ENCODE data around the gene GLOD5.

The GLOD5 gene

GRCh38 chrX:48720577-48721250, 40.8 kb upstream of the GLOD5 start:
- Histone ChIP-seq H3K9ac (ENCODE audit: insufficient read length, low read depth) (no peak overlapping the region), H3K4me1 (ENCODE audit: insufficient read depth, insufficient read length) (no peaks in the 10 kb centered on the region), H3K4me3 (ENCODE audit: insufficient read length, low read depth) (no peak overlapping the region), H3K9me3 (ENCODE audit: insufficient read depth, low read length) (no peaks in the 10 kb centered on the region), H3K27me3 (ENCODE audit: insufficient read depth, insufficient read length) (no peaks in the 10 kb centered on the region), H3K36me3 (ENCODE audit: insufficient read depth, insufficient read length, low read length) (no peaks in the 10 kb centered on the region)
- no peak for DNase-seq (ENCODE audit: low read depth, low spot score)
- no peak for TF ChIP-seq ZNF274 (IDR thresholded peaks at IDR 0.05; ENCODE audit: low read depth, low read length)
- TF ChIP-seq SUZ12 (IDR thresholded peaks at IDR 0.05; ENCODE audit: extremely low read depth, insufficient read depth, insufficient read length), result no peak
- no peak for TF ChIP-seq YY1 (IDR thresholded peaks at IDR 0.05; ENCODE audit: insufficient read depth, insufficient read length)

DNA sequence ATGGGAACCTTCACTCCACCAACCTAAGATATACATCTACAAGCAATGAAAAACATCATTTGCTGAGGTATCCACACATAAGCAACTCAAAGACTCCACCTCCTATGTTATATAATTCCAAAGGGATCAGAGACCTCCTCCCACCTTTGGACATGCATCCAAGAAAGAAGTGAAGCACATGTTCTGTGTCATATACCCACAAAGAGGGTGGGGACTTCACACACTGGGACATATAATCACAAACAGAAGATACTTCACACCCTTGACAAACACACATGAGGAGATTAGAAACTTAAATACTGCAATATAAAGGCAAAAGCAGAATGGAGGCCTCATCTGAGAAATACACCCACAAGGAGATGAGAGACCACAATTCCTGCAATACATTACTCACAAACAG, 39.6 kb upstream of the GLOD5 start:
- Histone ChIP-seq H3K4me1 (ENCODE audit: insufficient read depth, insufficient read length) (no peaks in the 10 kb centered on the region), H3K4me3 (ENCODE audit: insufficient read length, low read depth) (no peak overlapping the region), H3K27me3 (ENCODE audit: insufficient read depth, insufficient read length) (no peaks in the 10 kb centered on the region), H3K9me3 (ENCODE audit: insufficient read depth, low read length) (no peaks in the 10 kb centered on the region), H3K36me3 (ENCODE audit: insufficient read depth, insufficient read length, low read length) (no peaks in the 10 kb centered on the region), H3K9ac (ENCODE audit: insufficient read length, low read depth) (no peak overlapping the region)
- DNase-seq (ENCODE audit: low read depth, low spot score), result no peak
- no peak for TF ChIP-seq ZNF274 (IDR thresholded peaks at IDR 0.05; ENCODE audit: low read depth, low read length)
- TF ChIP-seq SUZ12 (IDR thresholded peaks at IDR 0.05; ENCODE audit: extremely low read depth, insufficient read depth, insufficient read length), result no peak
- no peak for TF ChIP-seq YY1 (IDR thresholded peaks at IDR 0.05; ENCODE audit: insufficient read depth, insufficient read length)

- no peak overlapping the region for H3K4me3 ChIP-seq (ENCODE audit: insufficient read length, low read depth)
Observed at GRCh38 chrX:48726596-48726995, 35.0 kb upstream of the GLOD5 start.

DNA sequence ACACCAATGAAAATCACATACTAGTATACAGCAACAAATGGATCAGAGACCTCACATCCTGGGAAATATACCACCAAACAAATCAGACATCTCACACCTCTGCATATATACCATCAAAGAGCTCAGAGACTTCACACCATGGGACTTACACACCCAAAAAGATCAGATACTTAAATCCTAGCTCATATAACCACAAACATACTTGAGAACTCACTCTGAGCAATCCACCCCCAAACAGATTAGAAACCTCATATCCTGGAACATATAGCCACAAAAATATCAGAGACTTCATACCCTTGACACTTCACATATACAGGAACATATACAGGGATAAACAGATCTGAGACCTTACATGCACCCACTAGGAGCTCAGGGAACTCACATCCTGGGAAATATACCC, 32.9 kb upstream of the GLOD5 start:
- Histone ChIP-seq H3K9ac (ENCODE audit: insufficient read length, low read depth) (no peak overlapping the region), H3K36me3 (ENCODE audit: insufficient read depth, insufficient read length, low read length) (no peaks in the 10 kb centered on the region), H3K27me3 (ENCODE audit: insufficient read depth, insufficient read length) (no peaks in the 10 kb centered on the region), H3K9me3 (ENCODE audit: insufficient read depth, low read length) (0 out of 2 replicates have a peak, but pooled peaks cover 5% of the 10 kb centered on the region), H3K4me3 (ENCODE audit: insufficient read length, low read depth) (no peak overlapping the region), H3K4me1 (ENCODE audit: insufficient read depth, insufficient read length) (no peaks in the 10 kb centered on the region)
- no peak for TF ChIP-seq SUZ12 (IDR thresholded peaks at IDR 0.05; ENCODE audit: extremely low read depth, insufficient read depth, insufficient read length)
- TF ChIP-seq ZNF274 (IDR thresholded peaks at IDR 0.05; ENCODE audit: low read depth, low read length), result no peak
- no peak for TF ChIP-seq YY1 (IDR thresholded peaks at IDR 0.05; ENCODE audit: insufficient read depth, insufficient read length)
- DNase-seq (ENCODE audit: low read depth, low spot score), result no peak

More at GRCh38 chrX:48726596-48726995, 35.0 kb upstream of the GLOD5 start:
- Histone ChIP-seq H3K36me3 (ENCODE audit: insufficient read depth, insufficient read length, low read length) (no peaks in the 10 kb centered on the region), H3K27me3 (ENCODE audit: insufficient read depth, insufficient read length) (no peaks in the 10 kb centered on the region), H3K9ac (ENCODE audit: insufficient read length, low read depth) (no peak overlapping the region), H3K9me3 (ENCODE audit: insufficient read depth, low read length) (0 out of 2 replicates have a peak, but pooled peaks cover 5% of the 10 kb centered on the region), H3K4me1 (ENCODE audit: insufficient read depth, insufficient read length) (no peaks in the 10 kb centered on the region)
- TF ChIP-seq ZNF274 (IDR thresholded peaks at IDR 0.05; ENCODE audit: low read depth, low read length), result no peak
- TF ChIP-seq SUZ12 (IDR thresholded peaks at IDR 0.05; ENCODE audit: extremely low read depth, insufficient read depth, insufficient read length), result no peak
- TF ChIP-seq YY1 (IDR thresholded peaks at IDR 0.05; ENCODE audit: insufficient read depth, insufficient read length), result no peak
- no peak for DNase-seq (ENCODE audit: low read depth, low spot score)

- H3K9me3 ChIP-seq (ENCODE audit: insufficient read depth, low read length), result no peaks in the 10 kb centered on the region
- no peak for TF ChIP-seq SUZ12 (IDR thresholded peaks at IDR 0.05; ENCODE audit: extremely low read depth, insufficient read depth, insufficient read length)
- TF ChIP-seq YY1 (IDR thresholded peaks at IDR 0.05; ENCODE audit: insufficient read depth, insufficient read length), result no peak
- no peak for TF ChIP-seq ZNF274 (IDR thresholded peaks at IDR 0.05; ENCODE audit: low read depth, low read length)
- H3K9ac ChIP-seq (ENCODE audit: insufficient read length, low read depth), result peak overlapping the region; percentile 29
- no peaks in the 10 kb centered on the region for H3K36me3 ChIP-seq (ENCODE audit: insufficient read depth, insufficient read length, low read length)
- no peak for DNase-seq (ENCODE audit: low read depth, low spot score)
- H3K27me3 ChIP-seq (ENCODE audit: insufficient read depth, insufficient read length), result no peaks in the 10 kb centered on the region
- H3K4me3 ChIP-seq (ENCODE audit: insufficient read length, low read depth), result no peak overlapping the region
- peaks cover 3% of the 10 kb centered on the region for H3K4me1 ChIP-seq (ENCODE audit: insufficient read depth, insufficient read length)
Observed at GRCh38 chrX:48736303-48736702, 25.2 kb upstream of the GLOD5 start.

- peak overlapping the region; percentile 29 for H3K9ac ChIP-seq (ENCODE audit: insufficient read length, low read depth)
- no peaks in the 10 kb centered on the region; the same call in 1 of the 2 replicates for H3K9me3 ChIP-seq (ENCODE audit: insufficient read depth, low read length)
- no peak for TF ChIP-seq SUZ12 (IDR thresholded peaks at IDR 0.05; ENCODE audit: extremely low read depth, insufficient read depth, insufficient read length)
- TF ChIP-seq ZNF274 (IDR thresholded peaks at IDR 0.05; ENCODE audit: low read depth, low read length), result no peak
- TF ChIP-seq YY1 (IDR thresholded peaks at IDR 0.05; ENCODE audit: insufficient read depth, insufficient read length), result no peak
- no peaks in the 10 kb centered on the region for H3K27me3 ChIP-seq (ENCODE audit: insufficient read depth, insufficient read length)
- no peak for DNase-seq (ENCODE audit: low read depth, low spot score)
- H3K36me3 ChIP-seq (ENCODE audit: insufficient read depth, insufficient read length, low read length), result no peaks in the 10 kb centered on the region
- peak overlapping the region; percentile 21 for H3K4me3 ChIP-seq (ENCODE audit: insufficient read length, low read depth)
- peaks cover 3% of the 10 kb centered on the region for H3K4me1 ChIP-seq (ENCODE audit: insufficient read depth, insufficient read length)
Observed at GRCh38 chrX:48736878-48737212, 24.7 kb upstream of the GLOD5 start.

GRCh38 chrX:48737213-48737938, 24.2 kb upstream of the GLOD5 start:
- DNase-seq (ENCODE audit: low read depth, low spot score), result peak; percentile 98
- peak overlapping the region; percentile 61 for H3K4me3 ChIP-seq (ENCODE audit: insufficient read length, low read depth)
- H3K36me3 ChIP-seq (ENCODE audit: insufficient read depth, insufficient read length, low read length), result no peaks in the 10 kb centered on the region
- TF ChIP-seq ZNF274 (IDR thresholded peaks at IDR 0.05; ENCODE audit: low read depth, low read length) (no peak), YY1 (IDR thresholded peaks at IDR 0.05; ENCODE audit: insufficient read depth, insufficient read length) (no peak), SUZ12 (IDR thresholded peaks at IDR 0.05; ENCODE audit: extremely low read depth, insufficient read depth, insufficient read length) (no peak)
- no peaks in the 10 kb centered on the region; the same call in 1 of the 2 replicates for H3K9me3 ChIP-seq (ENCODE audit: insufficient read depth, low read length)
- no peaks in the 10 kb centered on the region for H3K27me3 ChIP-seq (ENCODE audit: insufficient read depth, insufficient read length)
- H3K9ac ChIP-seq (ENCODE audit: insufficient read length, low read depth), result peak overlapping the region; percentile 89
- H3K4me1 ChIP-seq (ENCODE audit: insufficient read depth, insufficient read length), result peaks cover 3% of the 10 kb centered on the region

All from NT2/D1 (cell line).